K562 (cell line): ENCODE results near the gene TNFSF13. TPM values are rescaled to one million over a fixed set of nuclear protein-coding genes. Genes with fewer than 3 reads are reported as not detected.

ENCODE experiments used
- BRD9 ChIP-seq: fragments of 450-650 bp; IDR thresholded peaks from 2 replicates; pipeline ENCODE4 v1.6.1; 2018; ENCODE audit warnings: low read depth; ENCODE audit not compliant: partially characterized antibody
- CREB1 ChIP-seq, 2 experiments: sonication (generic) in 1 of 2; formaldehyde crosslinking in 1 of 2; IDR thresholded peaks; 2 replicates each; pipeline versions ENCODE4 v1.6.1 to v1.8.0; 2012 to 2022; ENCODE audit warnings: inconsistent platforms in 1 of 2, mild to moderate bottlenecking in 1 of 2, missing genetic modification reagents in 1 of 2, moderate library complexity in 1 of 2
- NR0B1 ChIP-seq: fragments of 450-650 bp; IDR thresholded peaks from one replicate; pipeline ENCODE4 v1.6.1; 2018; ENCODE audit warnings: mild to moderate bottlenecking, moderate library complexity; ENCODE audit not compliant: partially characterized antibody
- NR3C1 ChIP-seq: sonication (generic); formaldehyde crosslinking; IDR thresholded peaks from 2 replicates; pipeline ENCODE4 v1.8.1; 2022; ENCODE audit warnings: missing genetic modification reagents
- OTX1 ChIP-seq: fragments of 450-650 bp; formaldehyde crosslinking; IDR thresholded peaks from 2 replicates; pipeline ENCODE4 v1.4.0; 2022; ENCODE audit warnings: mild to moderate bottlenecking
- POLR2A ChIP-seq: fragments of 450-650 bp; conservative IDR thresholded peaks from 2 replicates; pipeline ENCODE4 v1.6.1; 2016
- RNF2 ChIP-seq: sonication (generic); IDR thresholded peaks from 2 replicates; pipeline ENCODE4 v1.6.1; 2016
- RUNX1 ChIP-seq: sonication (generic); IDR thresholded peaks from 2 replicates; pipeline ENCODE4 v1.6.1; 2016; ENCODE audit warnings: antibody characterized with exemption, low read depth
- SMARCA4 ChIP-seq: fragments of 450-650 bp; IDR thresholded peaks from 2 replicates; pipeline ENCODE4 v1.6.1; 2016
- SRSF7 ChIP-seq: fragments of 200-400 bp; formaldehyde crosslinking; optimal IDR thresholded peaks from 2 replicates; pipeline ENCODE3; 2017; ENCODE audit warnings: mild to moderate bottlenecking, low read depth, low read length
- ZFPM2 ChIP-seq: fragments of 250-450 bp; sonication (Bioruptor Pico); IDR thresholded peaks from 2 replicates; pipeline ENCODE4 v1.5.1; 2022; ENCODE audit warnings: mild to moderate bottlenecking
- ZNF121 ChIP-seq: sonication (generic); formaldehyde crosslinking; conservative IDR thresholded peaks from 2 replicates; pipeline ENCODE4 v1.8.0; 2022; ENCODE audit warnings: missing genetic modification reagents
- ZNF232 ChIP-seq: sonication (generic); formaldehyde crosslinking; IDR thresholded peaks from 2 replicates; pipeline ENCODE4 v1.8.0; 2022; ENCODE audit warnings: mild to moderate bottlenecking, missing genetic modification reagents
- ZNF239 ChIP-seq: fragments of 250-450 bp; sonication (Bioruptor Pico); IDR thresholded peaks from 2 replicates; pipeline ENCODE4 v1.4.0; 2020; ENCODE audit warnings: mild to moderate bottlenecking
- ZNF280B ChIP-seq: fragments of 250-450 bp; sonication (Bioruptor Pico); IDR thresholded peaks from 2 replicates; pipeline ENCODE4 v1.5.1; 2021; ENCODE audit warnings: mild to moderate bottlenecking
- ZNF407 ChIP-seq: fragments of 450-650 bp; IDR thresholded peaks from 2 replicates; pipeline ENCODE4 v1.6.1; 2016; ENCODE audit warnings: low read depth
- ZNF644 ChIP-seq: fragments of 200-800 bp; sonication (Bioruptor generic); IDR thresholded peaks from 2 replicates; pipeline ENCODE4 v1.6.1; 2016; ENCODE audit warnings: low read depth, missing genetic modification characterization, missing compliant biosample characterization
- ZNF764 ChIP-seq: fragments of 250-450 bp; sonication (Bioruptor Pico); IDR thresholded peaks from 2 replicates; pipeline ENCODE4 v1.4.0; 2020; ENCODE audit warnings: low read depth, mild to moderate bottlenecking, moderate library complexity
- polyA plus RNA-seq, 8 experiments: library from polyadenylated mRNA; depleted of rRNA in 4 of 8; stranded (reverse) in 5 of 8; unstranded in 3 of 8; fragments of >200 nt; fragmentation: Nextera tagmentation in 2 of 8; fragmentation: Illumina TruSeq in 1 of 8; extraction: Ambion mirVana in 2 of 8; extraction: Trizol in 1 of 8; gene quantifications; 2 replicates each; pipeline versions ENCODE4 v1.2.1 to v1.2.3, GENCODE V29; 2011 to 2014; ENCODE audit warnings: inconsistent platforms in 1 of 8, missing spikeins in 1 of 8
- total RNA-seq, 7 experiments: library from RNA; depleted of rRNA in 6 of 7; stranded (reverse); fragments of >200 nt in 6 of 7; fragmentation: Illumina TruSeq in 2 of 7; extraction: Trizol in 2 of 7; gene quantifications; 2 replicates each; pipeline versions ENCODE4 v1.2.1 to v1.2.3, GENCODE V29; 2011 to 2021; ENCODE audit warnings: low replicate concordance in 1 of 7

TNFSF13 gene
- total and polyA plus RNA-seq, 9 of the 15 experiments (the other 6 are each of a cell fraction or from before 2014, with no cell fraction given): 0.04 to 0.51 (median 0.19) TPM; not detected in 1

GRCh38 chr17:7579001-7579833 lies 20.7 kb downstream of the TNFSF13 start, which contains the start of gene CD68 (continued):
- no peak for TF ChIP-seq ZNF280B (CRISPR knock-in tag)
- TF ChIP-seq RUNX1: no peak; the same call in 1 of the 2 replicates
- peak; percentile 21; the same call in 1 of the 2 replicates for TF ChIP-seq CREB1 (IDR thresholded peaks at IDR 0.05)
- TF ChIP-seq CREB1 (CRISPR knock-in tag; IDR thresholded peaks at IDR 0.05): no peak
- no peak for TF ChIP-seq NR0B1
- no peak for TF ChIP-seq NR3C1 (CRISPR knock-in tag)
- no peak for TF ChIP-seq ZNF407
- peak; percentile 57; the same call in 1 of the 2 replicates for TF ChIP-seq ZFPM2 (CRISPR knock-in tag)
- no peak for TF ChIP-seq ZNF239 (CRISPR knock-in tag)
- TF ChIP-seq SMARCA4: no peak
- TF ChIP-seq BRD9: no peak
- TF ChIP-seq POLR2A: peak; percentile 94
- no peak for TF ChIP-seq ZNF121 (CRISPR knock-in tag)
- no peak; the same call in 1 of the 2 replicates for TF ChIP-seq OTX1 (CRISPR knock-in tag)
- TF ChIP-seq RNF2: 0 out of 2 replicates have a peak, but pooled peaks have one; percentile 18
- no peak for TF ChIP-seq ZNF644
- 0 out of 2 replicates have a peak, but pooled peaks have one; percentile 52 for TF ChIP-seq ZNF232
- no peak for TF ChIP-seq SRSF7
- TF ChIP-seq ZNF764 (CRISPR knock-in tag): no peak
